GDM1 (cell line): ENCODE data around the gene RIPK4.

Experiments used
- DNase-seq: peaks from one replicate; lab custom pipeline; 2025; lab: John Stamatoyannopoulos, UW

Gene RIPK4

GRCh38 chr21:41753006-41753898 is 13.6 kb downstream of the RIPK4 start:
- no peak for DNase-seq

- DNase-seq, result no peak
These were observed 14.6 kb downstream of the RIPK4 start for GRCh38 chr21:41752231-41752681.

- DNase-seq, result no peak
These were observed 15.2 kb downstream of the RIPK4 start for GRCh38 chr21:41751611-41752011.

GRCh38 chr21:41750532-41751151 is 16.2 kb downstream of the RIPK4 start:
- no peak for DNase-seq

- no peak for DNase-seq
These were observed 16.8 kb downstream of the RIPK4 start for GRCh38 chr21:41750051-41750450.

- no peak for DNase-seq
These were observed 17.6 kb downstream of the RIPK4 start for GRCh38 chr21:41749286-41749685.

- no peak for DNase-seq
These were observed 18.7 kb downstream of the RIPK4 start for GRCh38 chr21:41747943-41748738.

GRCh38 chr21:41746744-41747006 is 20.2 kb downstream of the RIPK4 start:
- no peak for DNase-seq

- DNase-seq, result no peak
These were observed 20.7 kb downstream of the RIPK4 start for GRCh38 chr21:41745971-41746743.

GRCh38 chr21:41745026-41745820 is 21.6 kb downstream of the RIPK4 start:
- DNase-seq, result no peak

- DNase-seq, result no peak
These were observed 22.6 kb downstream of the RIPK4 start for GRCh38 chr21:41744028-41744930.

- DNase-seq, result no peak
These were observed 23.4 kb downstream of the RIPK4 start for GRCh38 chr21:41743321-41744027.

- DNase-seq, result no peak
These were observed 24.6 kb downstream of the RIPK4 start for GRCh38 chr21:41742073-41742875.

GRCh38 chr21:41741253-41742072 is 25.4 kb downstream of the RIPK4 start:
- no peak for DNase-seq

GRCh38 chr21:41740604-41741252 is 26.1 kb downstream of the RIPK4 start:
- no peak for DNase-seq

GRCh38 chr21:41739936-41740335 is 26.9 kb downstream of the RIPK4 start:
- no peak for DNase-seq

- no peak for DNase-seq
These were observed 27.8 kb downstream of the RIPK4 start for GRCh38 chr21:41739011-41739410.
